GM19193 (cell line): ENCODE results near the gene FBXL7.

Experiments used
- POLR2A ChIP-seq: IDR thresholded peaks from 4 replicates; pipeline ENCODE4 v1.6.1; 2011; ENCODE audit not compliant: insufficient read depth, insufficient read length; ENCODE audit errors: extremely low read depth

The FBXL7 gene

DNA sequence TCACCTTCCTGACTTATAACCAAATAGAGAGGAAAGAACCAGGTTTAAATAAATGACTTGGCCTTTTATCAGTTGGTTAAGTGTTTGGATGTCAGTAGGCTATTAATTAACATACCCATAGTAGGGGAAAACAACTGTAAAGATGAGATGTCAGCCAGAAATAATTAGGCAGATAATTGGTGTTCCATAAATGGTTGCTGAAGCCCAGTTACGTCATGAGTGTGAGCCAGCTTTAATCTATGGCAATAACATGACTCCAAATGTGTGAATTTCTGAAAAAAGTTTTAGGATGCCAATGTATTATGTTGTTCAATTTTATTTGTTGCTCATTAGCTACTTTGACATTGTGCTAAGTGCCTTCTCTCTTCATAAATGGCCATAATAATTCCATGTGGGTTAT is 180.5 kb downstream of the FBXL7 start:
- TF ChIP-seq POLR2A: no peak

DNA sequence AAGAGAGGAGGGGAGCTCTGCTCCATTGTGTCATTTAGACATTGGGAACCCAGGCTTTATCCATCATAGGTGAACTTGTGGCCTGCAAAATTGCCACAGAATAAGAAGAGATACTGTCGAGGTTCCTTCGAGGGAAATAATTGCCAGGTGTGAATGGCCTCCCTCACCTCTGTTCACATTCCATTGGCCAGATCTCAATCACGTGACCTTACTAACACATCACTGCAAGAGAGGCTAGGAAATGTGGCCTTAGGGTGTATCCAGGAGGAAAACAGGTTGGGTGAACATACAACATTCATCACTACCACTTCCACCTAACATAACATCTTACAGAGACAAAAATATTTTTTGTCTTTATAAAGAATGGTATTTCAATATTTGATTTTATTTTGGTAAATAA is 182.1 kb downstream of the FBXL7 start:
- no peak for TF ChIP-seq POLR2A

DNA sequence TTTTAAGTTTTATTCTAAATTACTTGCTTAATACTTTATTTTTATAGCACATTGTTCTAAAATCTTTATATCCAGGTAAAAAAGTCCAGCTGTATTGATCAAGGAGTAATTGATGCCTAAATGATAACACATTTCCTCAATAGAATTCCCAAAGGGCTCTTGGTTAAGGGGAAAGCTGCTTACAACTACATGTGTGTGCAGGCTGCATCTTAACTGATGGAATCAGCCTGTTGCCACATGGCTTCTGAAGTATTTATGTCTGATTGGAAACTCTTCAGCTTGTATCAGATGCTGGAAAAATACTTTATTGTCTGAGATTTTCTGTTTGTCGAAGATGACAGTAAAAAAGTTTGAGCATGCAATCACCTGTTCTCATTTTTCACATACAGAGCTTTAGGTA is 182.6 kb downstream of the FBXL7 start:
- TF ChIP-seq POLR2A: no peak

DNA sequence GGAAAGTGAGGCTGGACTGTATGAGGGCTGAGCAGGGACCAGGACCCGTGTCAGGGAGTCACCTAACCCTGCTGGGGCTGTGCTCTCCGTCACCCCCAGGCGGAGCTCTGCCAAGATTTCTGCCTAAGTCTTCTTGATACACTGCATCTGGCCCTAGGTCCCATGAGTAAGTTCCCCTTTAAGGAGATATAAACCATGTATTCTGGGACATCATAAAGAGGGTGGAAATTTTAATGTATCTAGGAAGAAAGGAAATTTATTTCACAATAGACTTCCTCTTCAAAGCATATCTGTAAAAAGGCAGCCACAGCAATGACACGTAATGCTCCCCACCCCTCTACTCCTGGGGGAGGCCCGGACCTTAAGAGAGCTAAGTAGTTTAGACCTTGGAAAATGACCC is 183.4 kb downstream of the FBXL7 start:
- TF ChIP-seq POLR2A: no peak

DNA sequence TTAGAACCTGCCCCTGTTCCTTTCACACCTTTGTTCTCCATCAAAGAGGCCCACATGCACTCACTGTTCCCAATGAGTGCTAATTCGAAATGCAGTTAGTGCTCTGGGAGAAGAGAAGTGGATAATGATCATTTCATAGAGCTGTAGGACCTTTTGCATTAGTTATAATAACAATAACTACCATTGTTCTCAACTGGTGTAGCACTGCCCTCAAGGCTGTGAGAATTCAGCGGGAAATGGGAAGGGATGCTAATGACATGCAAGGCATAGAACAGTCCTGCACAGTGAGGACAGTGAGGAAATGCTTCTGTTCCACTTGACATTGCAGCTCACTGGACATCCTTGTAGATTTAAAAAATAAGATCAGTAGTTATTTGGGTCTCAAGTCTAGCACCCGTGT is 187.4 kb downstream of the FBXL7 start:
- TF ChIP-seq POLR2A: no peak

DNA sequence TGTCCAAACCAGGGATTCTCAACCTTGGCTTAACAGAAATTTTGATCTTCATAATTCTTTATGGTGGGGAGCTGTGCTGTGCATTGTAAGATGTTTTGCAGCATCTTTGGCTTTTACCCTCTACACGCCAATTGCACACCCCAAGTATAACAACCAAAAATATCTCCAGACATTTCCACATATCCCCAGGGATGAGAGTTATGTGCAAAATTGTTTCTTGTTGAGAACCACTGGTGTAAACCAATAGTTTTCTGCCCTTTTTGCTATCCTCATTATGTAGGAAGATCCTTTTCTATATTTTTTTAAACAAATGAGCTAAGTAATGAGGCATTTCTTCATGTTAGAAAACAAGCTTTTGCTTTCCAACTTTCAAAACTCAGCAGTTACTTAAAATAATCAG is 189.9 kb downstream of the FBXL7 start:
- no peak for TF ChIP-seq POLR2A

DNA sequence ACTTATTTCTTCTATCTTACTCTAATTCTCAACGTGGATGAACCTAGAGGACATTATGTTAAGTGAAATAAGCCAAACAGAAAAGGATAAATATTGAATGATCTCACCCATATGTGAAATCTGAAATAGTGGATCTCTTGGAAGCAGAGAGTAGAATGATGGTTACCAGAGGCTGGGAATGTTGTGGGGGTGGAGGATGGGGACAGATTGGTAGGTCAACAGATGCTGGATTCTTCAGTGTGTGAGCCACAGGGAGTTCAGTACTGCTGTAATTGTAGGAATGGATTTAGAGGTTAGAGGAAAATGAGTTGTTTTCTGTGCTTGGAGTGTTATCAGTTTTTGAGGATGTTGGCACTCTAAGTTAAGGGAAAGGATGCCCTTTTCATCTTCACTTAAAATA is 190.6 kb downstream of the FBXL7 start:
- no peak for TF ChIP-seq POLR2A

DNA sequence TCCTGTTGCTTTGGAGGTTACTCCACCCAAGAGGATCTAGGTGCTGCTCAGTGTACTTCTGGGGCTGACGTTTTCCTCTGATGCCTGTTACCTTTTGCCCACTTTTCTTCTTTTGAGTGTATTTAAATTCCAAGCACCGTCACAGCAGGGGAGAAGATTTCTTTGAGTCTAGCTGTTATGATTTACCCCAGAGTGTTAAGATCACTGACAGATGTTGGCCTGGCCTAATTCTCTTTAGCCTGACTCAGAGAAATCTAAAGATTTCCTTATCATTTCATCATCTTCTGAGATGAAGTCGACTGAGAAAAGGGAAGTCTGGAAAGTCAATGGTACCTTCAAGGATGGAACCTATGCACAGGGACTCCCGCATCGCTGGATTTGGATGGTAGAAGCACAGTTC is 191.5 kb downstream of the FBXL7 start:
- TF ChIP-seq POLR2A: no peak

DNA sequence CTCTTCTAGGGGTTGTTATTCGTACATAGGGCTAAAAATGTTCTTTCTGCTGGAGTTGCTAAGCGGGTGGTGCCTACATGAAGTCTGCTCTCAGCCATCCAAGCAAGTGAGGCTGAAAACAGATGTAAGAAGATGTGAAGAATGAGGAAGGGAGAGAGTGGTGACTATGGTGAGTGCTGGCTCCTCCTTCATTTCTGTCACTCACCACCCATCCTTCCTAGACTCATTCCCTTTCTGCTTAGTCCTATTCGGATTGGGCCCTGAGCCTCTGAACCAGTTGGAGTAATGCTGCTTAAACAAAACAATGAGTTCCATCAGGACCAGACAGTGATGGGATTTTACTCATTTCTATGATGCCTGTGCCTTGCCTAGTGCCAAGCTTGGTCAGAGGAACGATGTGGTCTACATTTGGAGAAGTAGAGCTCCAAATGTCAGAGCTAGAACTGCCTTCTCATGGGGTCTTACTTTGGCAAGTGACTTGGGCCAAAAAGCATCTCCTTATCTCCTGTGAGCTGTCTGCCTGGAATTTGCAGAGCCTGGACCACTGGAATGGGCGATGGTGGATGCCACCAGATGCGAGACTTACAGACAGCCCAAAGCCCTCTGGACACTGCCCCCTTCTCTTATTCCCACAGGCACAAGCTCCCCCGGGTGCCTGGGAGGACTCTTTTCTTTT is 192.9 kb downstream of the FBXL7 start:
- no peak for TF ChIP-seq POLR2A

DNA sequence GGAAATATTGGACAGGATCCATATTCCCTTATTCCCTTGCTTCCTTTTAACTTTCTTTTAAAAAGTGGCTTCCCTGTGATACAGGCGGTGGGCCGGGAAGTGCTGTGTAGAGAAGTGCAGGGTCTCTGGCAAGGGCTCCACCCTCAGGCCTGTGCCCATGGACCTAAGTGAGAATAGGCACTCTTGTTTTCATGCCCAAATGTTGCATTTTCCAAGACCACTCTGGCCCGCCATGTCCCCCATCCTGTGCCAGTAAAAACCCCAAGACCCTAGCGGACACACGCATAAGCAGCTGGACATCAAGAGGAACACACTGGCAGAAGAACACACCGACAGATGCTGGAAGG is 193.4 kb downstream of the FBXL7 start:
- no peak for TF ChIP-seq POLR2A

DNA sequence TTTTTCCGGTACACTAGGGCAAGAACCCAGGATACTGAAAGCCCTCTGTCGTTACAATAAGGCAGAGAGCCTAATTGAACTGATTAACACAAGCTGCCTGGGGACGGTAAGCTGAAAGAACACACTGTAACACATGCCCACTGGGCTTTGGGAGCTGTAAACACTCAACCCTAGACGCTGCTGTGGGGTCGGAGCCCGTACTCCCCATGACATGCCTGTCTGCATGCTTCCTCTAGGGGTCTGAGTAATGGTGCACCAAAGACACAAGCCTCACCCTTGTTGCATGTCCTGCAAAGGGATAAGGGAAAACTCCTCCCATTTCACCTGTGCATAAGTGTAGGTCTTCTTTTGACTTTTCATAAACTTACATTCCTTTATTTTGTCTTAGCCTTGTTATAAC is 194.0 kb downstream of the FBXL7 start:
- TF ChIP-seq POLR2A: no peak

DNA sequence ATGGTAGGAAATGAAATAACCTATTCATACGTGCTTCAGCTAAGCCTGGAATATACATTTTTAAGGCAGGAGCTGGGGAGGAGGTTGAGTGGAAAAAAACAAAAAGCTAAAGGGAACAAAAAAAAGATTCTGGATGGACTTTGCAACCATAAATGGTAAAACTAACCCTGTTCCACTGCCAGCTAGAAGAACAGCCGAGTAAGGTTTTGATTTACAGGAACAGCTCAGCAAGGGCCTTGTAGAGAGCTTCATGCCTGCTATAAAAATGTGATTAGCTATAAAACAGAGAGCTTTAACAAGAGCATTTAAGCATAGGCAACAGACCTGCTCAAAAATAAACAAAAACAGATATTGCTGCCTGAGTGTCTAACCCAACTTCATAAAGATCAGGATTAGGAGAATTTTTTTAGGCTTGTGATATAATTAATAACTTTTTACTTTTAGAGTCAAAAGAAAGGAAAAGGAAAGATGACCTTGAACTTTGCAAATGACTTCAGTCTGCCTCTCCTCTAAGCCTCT is 194.8 kb downstream of the FBXL7 start:
- no peak for TF ChIP-seq POLR2A

DNA sequence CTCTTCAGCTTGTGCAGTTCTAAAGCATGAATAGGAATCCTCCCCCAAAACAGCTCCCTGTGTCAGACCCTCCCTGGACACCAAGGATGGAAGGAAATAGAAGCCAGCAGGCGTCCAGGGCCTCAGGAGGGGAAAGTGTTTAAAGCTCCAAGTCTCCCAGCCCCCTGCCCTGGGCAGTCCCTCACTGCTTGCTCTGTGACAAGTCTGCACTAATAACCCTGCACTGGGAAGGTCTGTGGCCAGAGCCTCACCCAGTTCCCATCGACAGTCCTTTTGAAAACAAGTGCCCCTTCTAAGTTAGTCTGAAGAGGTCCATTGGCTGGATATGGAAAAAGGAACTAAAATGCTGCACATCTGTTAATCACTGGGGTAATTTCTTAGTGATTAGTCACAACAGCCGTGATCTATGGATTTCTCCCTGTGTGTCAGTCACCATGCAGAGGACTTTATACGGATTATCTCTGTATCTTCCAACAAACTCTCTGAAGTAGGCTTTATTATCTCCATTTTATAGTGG is 195.3 kb downstream of the FBXL7 start:
- TF ChIP-seq POLR2A: no peak

DNA sequence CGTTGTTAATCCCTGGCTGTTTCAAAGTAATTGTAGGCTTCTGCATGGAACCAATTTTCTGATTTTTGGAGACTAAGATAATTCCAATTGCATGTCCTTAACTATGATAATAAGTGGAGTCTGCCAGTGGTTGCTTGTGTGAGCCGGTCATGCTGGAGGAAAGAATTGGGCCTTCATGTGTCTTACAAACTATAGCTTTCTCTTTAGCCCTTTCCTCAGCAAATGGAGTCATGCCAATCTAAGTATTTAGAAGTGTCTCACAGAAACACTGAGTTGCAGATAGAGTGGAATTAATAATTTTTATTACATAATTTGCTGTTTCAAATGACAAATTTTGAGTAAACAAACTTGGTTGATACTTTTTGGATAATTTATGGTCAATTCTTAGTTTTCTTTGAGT is 200.4 kb downstream of the FBXL7 start:
- no peak for TF ChIP-seq POLR2A

DNA sequence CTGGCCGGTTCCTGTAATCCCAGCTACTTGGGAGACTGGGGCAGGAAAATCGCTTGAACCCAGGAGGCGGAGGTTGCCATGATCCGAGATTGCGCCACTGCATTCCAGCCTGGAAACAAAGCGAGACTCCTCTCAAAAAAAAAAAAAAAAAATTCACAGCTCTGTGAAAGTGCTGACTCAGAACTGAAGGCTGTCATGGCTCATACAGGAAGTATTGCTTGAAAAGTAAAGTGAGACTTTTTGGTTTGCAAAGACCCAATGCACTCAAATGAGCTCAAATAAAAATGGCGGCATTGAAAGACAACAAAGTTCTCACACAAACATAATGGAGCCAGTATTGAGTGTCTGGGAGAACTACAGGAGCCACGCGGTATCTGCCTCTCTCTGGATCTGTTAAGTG is 202.1 kb downstream of the FBXL7 start:
- TF ChIP-seq POLR2A: no peak

DNA sequence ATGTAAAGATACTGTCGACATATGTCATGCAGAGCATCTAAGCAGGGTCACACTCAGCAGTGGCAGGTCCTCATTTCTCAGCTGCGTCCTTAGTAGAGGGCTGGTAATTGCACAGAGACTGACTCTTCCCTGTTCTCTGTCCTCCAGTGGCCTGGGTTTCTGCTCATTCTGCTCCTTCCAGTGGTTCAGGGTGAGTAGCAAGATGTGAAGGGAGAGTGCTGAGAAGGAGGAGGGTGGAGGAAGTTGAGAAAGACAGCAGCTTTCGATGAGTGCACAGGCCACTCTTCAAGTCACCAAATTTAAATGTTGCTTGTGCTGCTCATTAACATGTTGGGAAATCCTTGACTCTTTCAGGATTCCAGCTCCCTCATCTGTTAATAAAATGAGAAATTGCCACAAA is 203.9 kb downstream of the FBXL7 start:
- no peak for TF ChIP-seq POLR2A
